HG03139 (cell line): ENCODE data around the gene PPIB.

Experiments used
- ATAC-seq: cut with Tn5 transposase; IDR thresholded peaks from one replicate; pipeline ENCODE4 v1.9.1; 2021; ENCODE audit not compliant: unreplicated experiment

The PPIB gene

GRCh38 chr15:64162869-64163658 lies at the start of gene PPIB:
PPIB (minus strand) TSS chr15:64163022; CDS start chr15:64162986, 36 bp downstream.
- peak; percentile 81 for ATAC-seq

DNA sequence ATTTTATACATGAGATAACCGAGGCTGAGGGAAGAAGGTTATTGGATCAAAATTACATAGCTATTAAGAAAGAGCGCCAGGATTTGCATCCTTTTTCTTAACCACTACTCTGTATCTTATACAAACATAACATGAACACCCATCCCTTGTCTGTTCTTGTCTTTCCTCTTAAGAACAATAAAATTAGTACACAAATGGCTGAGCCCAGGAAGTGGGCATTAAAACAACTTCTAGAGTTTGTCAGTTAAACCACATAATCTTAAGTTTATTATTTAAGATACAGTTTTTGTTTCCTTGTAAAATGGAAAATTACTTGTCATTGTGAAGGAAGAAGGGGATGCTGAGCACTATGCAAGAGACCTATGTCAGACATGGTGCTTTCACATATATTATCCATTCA lies 48.9 kb upstream of the PPIB start:
- ATAC-seq: no peak

- ATAC-seq: no peak
These were observed 47.5 kb upstream of the PPIB start for GRCh38 chr15:64210371-64210770.

- ATAC-seq: no peak
These were observed 47.0 kb upstream of the PPIB start for GRCh38 chr15:64209680-64210334.

DNA sequence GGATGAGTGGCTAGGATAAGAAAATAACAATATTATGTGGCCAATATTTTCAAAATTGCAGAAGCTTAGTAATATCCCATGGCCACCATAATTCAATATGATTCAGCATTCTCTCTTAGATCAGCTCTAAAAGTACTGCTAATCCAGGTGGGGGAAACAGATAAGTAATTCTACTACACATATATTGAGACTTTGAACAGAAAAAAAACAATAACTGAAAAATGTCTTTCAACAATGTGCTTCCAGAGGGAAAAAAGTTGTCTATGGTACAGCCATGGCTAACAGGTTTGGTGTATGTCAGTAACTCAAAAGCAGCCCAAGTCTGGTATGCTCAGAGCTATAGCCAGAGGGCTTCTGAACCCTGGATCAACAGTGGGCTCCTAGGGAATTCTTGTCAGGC lies 42.4 kb upstream of the PPIB start:
- ATAC-seq: no peak

DNA sequence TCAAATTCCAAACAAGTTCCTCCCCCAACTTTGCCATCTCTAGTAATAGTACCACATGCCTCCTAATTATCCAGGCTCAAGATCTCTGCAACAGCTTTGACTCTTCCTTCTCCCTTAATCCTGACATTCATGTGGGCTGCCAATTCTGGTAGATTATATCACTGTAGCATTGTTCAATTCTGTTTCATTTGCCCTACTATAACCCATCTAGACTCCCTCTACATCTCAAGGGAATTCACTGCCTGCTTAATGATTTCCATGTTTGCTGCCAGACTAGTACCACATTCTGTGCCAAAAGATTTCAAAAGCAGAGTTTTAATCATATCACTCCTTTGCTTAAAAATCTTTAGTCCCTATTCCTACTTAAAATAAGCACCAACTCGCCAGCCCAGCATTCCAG lies 34.6 kb upstream of the PPIB start:
- no peak for ATAC-seq

DNA sequence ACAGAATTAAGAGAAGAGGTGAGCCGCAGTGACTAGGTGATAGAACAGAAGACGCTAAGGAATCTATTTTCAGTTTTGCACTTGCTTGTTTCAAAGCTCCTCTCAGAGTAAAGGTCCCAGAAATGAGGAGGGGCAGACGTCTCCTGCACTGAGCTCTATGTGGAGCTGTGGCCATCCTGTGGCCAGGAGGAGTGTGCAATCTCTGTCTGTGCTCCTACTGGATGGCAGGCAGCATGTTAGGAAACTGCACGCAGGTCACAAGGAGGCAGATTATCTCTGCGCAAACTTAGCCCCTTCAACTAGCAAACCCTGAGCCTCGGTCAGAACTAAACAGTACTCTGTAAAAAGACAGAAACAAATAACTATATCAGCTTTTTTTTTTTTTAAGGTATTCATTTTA lies 31.1 kb upstream of the PPIB start:
- ATAC-seq: no peak

GRCh38 chr15:64191971-64192830 lies 29.4 kb upstream of the PPIB start:
- ATAC-seq: no peak

- ATAC-seq: no peak
These were observed 24.8 kb upstream of the PPIB start for GRCh38 chr15:64187396-64188191.

- no peak for ATAC-seq
These were observed 22.5 kb upstream of the PPIB start for GRCh38 chr15:64185146-64185911.

GRCh38 chr15:64182859-64183370 lies 20.1 kb upstream of the PPIB start:
- ATAC-seq: no peak

DNA sequence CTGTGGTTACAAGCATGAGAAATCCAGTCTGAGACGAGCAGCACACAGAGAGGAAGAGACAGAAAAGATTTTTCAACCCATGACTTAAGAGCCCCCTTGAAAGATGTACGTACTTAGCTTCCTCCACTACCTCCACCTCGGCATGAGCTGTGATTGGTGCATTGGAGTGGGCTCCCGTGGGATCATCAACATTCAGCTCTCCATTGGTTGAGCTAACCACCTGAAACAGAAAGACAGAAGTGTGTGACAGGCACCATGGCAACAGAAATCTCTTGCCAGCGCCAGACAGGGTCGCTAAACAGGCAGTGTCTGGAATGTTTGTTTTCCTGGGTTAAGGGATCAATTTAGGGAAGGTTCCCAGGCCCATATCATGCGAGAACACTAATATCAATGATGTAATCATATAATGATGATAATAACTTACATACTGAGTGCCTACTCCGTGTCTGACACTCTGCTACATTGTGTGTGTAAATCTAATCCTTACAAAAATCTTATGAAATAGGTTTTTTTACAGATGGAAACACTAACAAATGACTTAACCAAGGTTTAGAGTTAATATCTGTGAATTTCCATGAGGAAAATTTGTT lies 17.5 kb upstream of the PPIB start:
- ATAC-seq: no peak

- ATAC-seq: no peak
These were observed 3.5 kb upstream of the PPIB start for GRCh38 chr15:64166102-64166890.

GRCh38 chr15:64164436-64164835 lies 1.6 kb upstream of the PPIB start:
- no peak for ATAC-seq

DNA sequence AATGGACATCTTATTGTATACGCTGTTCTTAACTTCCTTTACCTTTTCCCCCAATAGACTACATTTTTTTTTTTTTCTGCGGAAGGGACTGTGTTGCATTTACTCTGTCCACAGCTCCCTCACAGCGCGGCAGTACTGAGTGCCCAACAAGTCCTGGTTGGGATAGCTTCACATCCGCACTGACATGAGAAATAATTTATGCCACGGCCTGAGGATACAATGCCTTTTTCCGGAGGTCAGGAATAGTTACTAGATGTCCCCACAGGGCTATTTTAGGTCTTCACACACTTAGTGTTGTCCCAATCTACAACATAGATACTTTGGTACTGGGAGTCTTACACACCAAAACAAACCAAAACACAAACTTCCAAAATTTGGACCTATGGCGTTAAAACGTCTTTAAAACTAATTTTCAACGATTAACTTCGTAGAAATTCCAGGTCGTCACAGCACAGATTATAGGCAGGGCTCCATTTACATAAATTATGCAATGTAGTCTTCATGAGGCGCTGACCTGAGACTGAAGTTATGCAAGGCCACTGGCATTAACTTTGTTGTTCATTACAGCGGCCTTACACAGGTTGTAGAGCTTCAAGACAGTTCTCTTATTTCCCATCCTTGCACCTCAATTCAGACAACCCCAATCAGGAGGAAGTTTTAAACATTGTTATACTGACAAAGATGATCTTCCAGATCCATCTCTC lies 989 bp upstream of the PPIB start:
- no peak for ATAC-seq

DNA sequence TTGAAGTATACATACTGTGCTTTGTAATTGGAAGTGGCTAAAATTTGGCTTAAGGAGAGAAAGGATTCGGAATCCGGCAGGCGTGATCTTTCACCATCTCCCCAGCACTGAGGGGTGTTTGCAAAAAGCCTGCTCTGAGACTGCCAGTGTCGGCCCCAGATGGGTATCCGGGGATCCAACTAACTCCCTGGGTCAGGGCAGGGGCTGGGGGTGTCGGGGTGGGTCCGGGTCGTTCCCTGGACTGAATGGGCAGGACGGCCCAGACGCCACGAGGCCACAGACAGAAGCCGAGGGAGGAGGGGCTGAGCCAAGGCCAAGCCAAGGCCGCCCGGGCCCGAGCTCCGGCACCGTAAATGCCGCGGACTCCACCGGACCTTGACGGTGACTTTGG lies 349 bp downstream of the PPIB start:
- ATAC-seq: peak; percentile 16

DNA sequence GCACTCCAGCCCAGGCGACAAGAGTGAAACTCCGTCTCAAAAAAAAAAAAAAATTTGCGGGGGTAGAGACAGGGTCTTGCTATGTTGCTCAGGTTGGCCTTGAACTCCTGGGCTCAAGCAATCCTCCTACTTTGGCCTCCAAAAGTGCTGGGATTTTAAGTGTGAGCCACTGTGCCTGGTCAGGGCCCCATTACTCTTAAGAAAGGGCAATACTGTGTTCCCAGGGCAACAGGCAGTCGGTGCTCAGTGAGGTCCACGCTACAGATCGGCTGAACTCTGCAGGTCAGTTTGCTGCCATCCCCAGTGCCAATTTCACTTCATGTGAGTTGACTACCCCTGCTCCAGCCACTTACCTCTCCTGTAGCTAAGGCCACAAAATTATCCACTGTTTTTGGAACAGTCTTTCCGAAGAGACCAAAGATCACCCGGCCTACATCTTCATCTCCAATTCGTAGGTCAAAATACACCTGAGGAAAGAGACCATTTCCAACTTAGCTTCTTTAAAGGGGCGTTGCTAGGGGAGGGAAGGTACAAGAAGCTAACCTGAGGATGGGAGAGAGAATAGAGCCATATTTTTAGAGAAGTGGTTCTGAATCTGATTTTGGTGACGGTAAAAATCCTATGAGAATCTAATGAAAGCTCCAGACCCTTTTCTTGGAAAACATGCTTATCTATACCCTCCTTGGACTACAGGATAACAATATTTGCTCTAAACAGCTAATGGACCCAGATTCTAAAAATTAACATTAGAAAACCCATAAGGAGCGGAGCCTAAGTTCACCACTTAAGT lies 939 bp downstream of the PPIB start:
- ATAC-seq: no peak
